Measurements from ENCODE around the gene RHOBTB3.

The RHOBTB3 gene

GRCh38 chr5:95731571-95732554 lies 727 bp downstream of the RHOBTB3 start:
- no peak for DNase-seq (ENCODE audit: low read depth)

GRCh38 chr5:95733107-95733665 lies 2.0 kb downstream of the RHOBTB3 start:
- DNase-seq (ENCODE audit: low read depth), result no peak

GRCh38 chr5:95734187-95734586 lies 3.1 kb downstream of the RHOBTB3 start:
- no peak for DNase-seq (ENCODE audit: low read depth)

GRCh38 chr5:95734906-95735305 lies 3.8 kb downstream of the RHOBTB3 start:
- no peak for DNase-seq (ENCODE audit: low read depth)

GRCh38 chr5:95735406-95735805 lies 4.3 kb downstream of the RHOBTB3 start:
- no peak for DNase-seq (ENCODE audit: low read depth)

GRCh38 chr5:95738072-95738471 lies 6.9 kb downstream of the RHOBTB3 start:
- no peak for DNase-seq (ENCODE audit: low read depth)

GRCh38 chr5:95738834-95739233 lies 7.7 kb downstream of the RHOBTB3 start:
- DNase-seq (ENCODE audit: low read depth), result no peak

GRCh38 chr5:95739857-95740256 lies 8.7 kb downstream of the RHOBTB3 start:
- DNase-seq (ENCODE audit: low read depth), result no peak

- DNase-seq (ENCODE audit: low read depth), result no peak
Observed at GRCh38 chr5:95741458-95741857, 10.3 kb downstream of the RHOBTB3 start.

GRCh38 chr5:95743232-95743631 lies 12.1 kb downstream of the RHOBTB3 start:
- DNase-seq (ENCODE audit: low read depth), result no peak

GRCh38 chr5:95743877-95744276 lies 12.7 kb downstream of the RHOBTB3 start:
- DNase-seq (ENCODE audit: low read depth), result no peak

- no peak for DNase-seq (ENCODE audit: low read depth)
Observed at GRCh38 chr5:95746194-95746593, 15.1 kb downstream of the RHOBTB3 start.

- no peak for DNase-seq (ENCODE audit: low read depth)
Observed at GRCh38 chr5:95746722-95747679, 15.9 kb downstream of the RHOBTB3 start.

- no peak for DNase-seq (ENCODE audit: low read depth)
Observed at GRCh38 chr5:95748133-95748532, 17.0 kb downstream of the RHOBTB3 start.

- no peak for DNase-seq (ENCODE audit: low read depth)
Observed at GRCh38 chr5:95754545-95754944, 23.4 kb downstream of the RHOBTB3 start.

- no peak for DNase-seq (ENCODE audit: low read depth)
Observed at GRCh38 chr5:95759005-95759404, 27.9 kb downstream of the RHOBTB3 start.

- no peak for DNase-seq (ENCODE audit: low read depth)
Observed at GRCh38 chr5:95759634-95760033, 28.5 kb downstream of the RHOBTB3 start.

GRCh38 chr5:95760273-95761191 lies 29.4 kb downstream of the RHOBTB3 start:
- no peak for DNase-seq (ENCODE audit: low read depth)

GRCh38 chr5:95761771-95762651 lies 30.9 kb downstream of the RHOBTB3 start:
- no peak for DNase-seq (ENCODE audit: low read depth)

GRCh38 chr5:95762652-95763041 lies 31.5 kb downstream of the RHOBTB3 start:
- no peak for DNase-seq (ENCODE audit: low read depth)

Measured in stimulated activated CD8-positive, alpha-beta memory T cell treated with anti-CD3 and anti-CD28 coated beads, Interleukin-7, amount 100 ng/mL, for 24 hours (primary cell).